H1 (cell line): Measurements from ENCODE around the gene SLC7A14.

Experiments used
- BRCA1 ChIP-seq: IDR thresholded peaks from 2 replicates; pipeline ENCODE4 v1.6.1; 2012; ENCODE audit warnings: low read depth, low read length, improper control_type of control experiment
- EP300 ChIP-seq, 2 experiments: IDR thresholded peaks; 1 replicate in 1 of 2; 2 replicates in 1 of 2; pipeline ENCODE4 v1.6.1; 2011 to 2012; ENCODE audit warnings: low read depth in 2 of 2, low read length in 2 of 2, mild to moderate bottlenecking in 2 of 2, borderline replicate concordance in 1 of 2, inconsistent platforms in 1 of 2, moderate library complexity in 1 of 2
- JUND ChIP-seq: IDR thresholded peaks from 2 replicates; pipeline ENCODE4 v1.6.1; 2011; ENCODE audit warnings: mild to moderate bottlenecking, improper control_type of control experiment, low read length
- POLR2A ChIP-seq, 2 experiments: IDR thresholded peaks; 1 replicate in 1 of 2; 2 replicates in 1 of 2; pipeline ENCODE4 v1.6.1; 2011; ENCODE audit warnings: low read depth in 2 of 2, low read length in 2 of 2, mild to moderate bottlenecking in 2 of 2; ENCODE audit errors: control extremely low read depth in 1 of 2
- POU5F1 ChIP-seq: IDR thresholded peaks from 2 replicates; pipeline ENCODE4 v1.6.1; 2011; ENCODE audit warnings: low read depth, mild to moderate bottlenecking, low read length, moderate library complexity
- RAD21 ChIP-seq, 2 experiments: IDR thresholded peaks in 1 of 2; conservative IDR thresholded peaks in 1 of 2; 2 replicates each; pipeline ENCODE4 v1.6.1; 2011; ENCODE audit warnings: low read depth in 2 of 2, low read length in 2 of 2, improper control_type of control experiment in 1 of 2, inconsistent platforms in 1 of 2, mild to moderate bottlenecking in 1 of 2, moderate library complexity in 1 of 2
- RBBP5 ChIP-seq: IDR thresholded peaks from 2 replicates; pipeline ENCODE4 v1.7.1; 2012; ENCODE audit warnings: low read depth, mild to moderate bottlenecking, inconsistent platforms, low read length, moderate library complexity, borderline replicate concordance
- SIN3A ChIP-seq, 2 experiments: IDR thresholded peaks in 1 of 2; conservative IDR thresholded peaks in 1 of 2; 2 replicates each; pipeline ENCODE4 v1.6.1; 2011 to 2012; ENCODE audit warnings: low read length in 2 of 2, improper control_type of control experiment in 1 of 2, low read depth in 1 of 2, mild to moderate bottlenecking in 1 of 2
- TAF1 ChIP-seq: IDR thresholded peaks from 2 replicates; pipeline ENCODE4 v1.6.1; 2011; ENCODE audit warnings: mild to moderate bottlenecking, low read depth, low read length
- ZNF274 ChIP-seq: IDR thresholded peaks from 2 replicates; pipeline ENCODE4 v1.7.0; 2012; ENCODE audit warnings: low read length, borderline replicate concordance; ENCODE audit errors: extremely low read depth
- TF ChIP-seq, protein P1 (sequence below), 3 experiments: IDR thresholded peaks; 1 replicate in 2 of 3; 2 replicates in 1 of 3; pipeline versions ENCODE4 v1.5.1 to v1.6.1; 2011; ENCODE audit warnings: low read length in 3 of 3, mild to moderate bottlenecking in 3 of 3, inconsistent platforms in 2 of 3, low read depth in 1 of 3, moderate library complexity in 1 of 3; ENCODE audit not compliant: insufficient read depth in 1 of 3; ENCODE audit errors: control extremely low read depth in 1 of 3
- TF ChIP-seq, protein P2 (sequence below): IDR thresholded peaks from 2 replicates; pipeline ENCODE4 v1.6.1; 2012; ENCODE audit warnings: inconsistent platforms

- TF ChIP-seq EP300 (IDR thresholded peaks at IDR 0.05; ENCODE audit: borderline replicate concordance in 1 of 2, low read depth in 2 of 2, low read length in 2 of 2) (no peak), TAF1 (no peak), SIN3A (conservative IDR thresholded peaks at IDR 0.05 in 1 of 2, IDR thresholded peaks at IDR 0.05 in 1 of 2; ENCODE audit: low read depth in 1 of 2, low read length in 2 of 2) (no peak), RAD21 (IDR thresholded peaks at IDR 0.05 in 1 of 2, conservative IDR thresholded peaks at IDR 0.05 in 1 of 2; ENCODE audit: low read depth in 2 of 2, low read length in 2 of 2) (no peak), RBBP5 (no peak), BRCA1 (no peak), ZNF274 (no peak), JUND (no peak), POU5F1 (no peak), POLR2A (IDR thresholded peaks at IDR 0.05; ENCODE audit: control extremely low read depth in 1 of 2, low read depth in 2 of 2, low read length in 2 of 2) (no peak)
- TF ChIP-seq, protein P1, sequence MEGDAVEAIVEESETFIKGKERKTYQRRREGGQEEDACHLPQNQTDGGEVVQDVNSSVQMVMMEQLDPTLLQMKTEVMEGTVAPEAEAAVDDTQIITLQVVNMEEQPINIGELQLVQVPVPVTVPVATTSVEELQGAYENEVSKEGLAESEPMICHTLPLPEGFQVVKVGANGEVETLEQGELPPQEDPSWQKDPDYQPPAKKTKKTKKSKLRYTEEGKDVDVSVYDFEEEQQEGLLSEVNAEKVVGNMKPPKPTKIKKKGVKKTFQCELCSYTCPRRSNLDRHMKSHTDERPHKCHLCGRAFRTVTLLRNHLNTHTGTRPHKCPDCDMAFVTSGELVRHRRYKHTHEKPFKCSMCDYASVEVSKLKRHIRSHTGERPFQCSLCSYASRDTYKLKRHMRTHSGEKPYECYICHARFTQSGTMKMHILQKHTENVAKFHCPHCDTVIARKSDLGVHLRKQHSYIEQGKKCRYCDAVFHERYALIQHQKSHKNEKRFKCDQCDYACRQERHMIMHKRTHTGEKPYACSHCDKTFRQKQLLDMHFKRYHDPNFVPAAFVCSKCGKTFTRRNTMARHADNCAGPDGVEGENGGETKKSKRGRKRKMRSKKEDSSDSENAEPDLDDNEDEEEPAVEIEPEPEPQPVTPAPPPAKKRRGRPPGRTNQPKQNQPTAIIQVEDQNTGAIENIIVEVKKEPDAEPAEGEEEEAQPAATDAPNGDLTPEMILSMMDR (IDR thresholded peaks at IDR 0.05; ENCODE audit: control extremely low read depth in 1 of 3, insufficient read depth in 1 of 3, low read depth in 1 of 3, low read length in 3 of 3): no peak
- TF ChIP-seq, protein P2, sequence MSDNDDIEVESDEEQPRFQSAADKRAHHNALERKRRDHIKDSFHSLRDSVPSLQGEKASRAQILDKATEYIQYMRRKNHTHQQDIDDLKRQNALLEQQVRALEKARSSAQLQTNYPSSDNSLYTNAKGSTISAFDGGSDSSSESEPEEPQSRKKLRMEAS: no peak
These were observed 119.9 kb downstream of the SLC7A14 start for GRCh38 chr3:170465955-170466354.
